Endothelial cell of umbilical vein (primary cell): ENCODE results near the gene ATP5PB.

Experiments
- EZH2 ChIP-seq: IDR thresholded peaks from 2 replicates; pipeline ENCODE4 v1.6.1; 2012; ENCODE audit warnings: borderline replicate concordance, low read depth, mild to moderate bottlenecking, moderate library complexity, low read length, inconsistent platforms; ENCODE audit not compliant: severe bottlenecking
- POLR2AphosphoS5 ChIP-seq: IDR thresholded peaks from 2 replicates; pipeline ENCODE4 v1.6.1; 2012; ENCODE audit warnings: low read depth, mild to moderate bottlenecking, control low read depth, low read length, moderate library complexity; ENCODE audit not compliant: insufficient read depth
- TF ChIP-seq, protein P1 (sequence below), 2 donors: IDR thresholded peaks; 1 replicate in 1 of 2; 2 replicates in 1 of 2; pipeline ENCODE4 v1.5.1; 2011; ENCODE audit warnings: low read length in 2 of 2, mild to moderate bottlenecking in 2 of 2, moderate library complexity in 2 of 2, control low read depth in 1 of 2, inconsistent platforms in 1 of 2, low read depth in 1 of 2; ENCODE audit not compliant: insufficient read depth in 1 of 2; ENCODE audit errors: extremely low read depth in 1 of 2
- TF ChIP-seq, protein P2 (sequence below): IDR thresholded peaks from 2 replicates; pipeline ENCODE4 v1.6.1; 2011; ENCODE audit not compliant: insufficient read depth, insufficient read length

DNA sequence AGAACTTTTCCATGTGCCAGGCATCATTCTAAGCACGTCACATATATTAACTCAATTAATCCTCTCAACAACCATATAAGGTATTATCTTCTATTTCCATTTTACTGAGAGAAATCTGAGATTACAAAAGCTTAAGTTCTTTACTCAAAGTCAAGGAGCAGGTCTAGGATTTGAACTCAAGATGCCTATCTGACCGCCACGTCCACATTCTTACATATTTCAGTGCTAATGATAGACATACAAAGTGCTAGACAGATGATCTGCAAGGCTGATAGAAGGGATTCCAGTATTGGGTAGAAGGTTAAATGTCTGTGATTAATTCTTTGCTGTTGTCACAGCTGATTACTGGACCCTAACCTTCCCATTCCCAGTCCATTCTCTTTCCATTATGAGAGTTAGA, 4.4 kb downstream of the ATP5PB start:
- TF ChIP-seq EZH2, result no peak
- TF ChIP-seq, protein P1, sequence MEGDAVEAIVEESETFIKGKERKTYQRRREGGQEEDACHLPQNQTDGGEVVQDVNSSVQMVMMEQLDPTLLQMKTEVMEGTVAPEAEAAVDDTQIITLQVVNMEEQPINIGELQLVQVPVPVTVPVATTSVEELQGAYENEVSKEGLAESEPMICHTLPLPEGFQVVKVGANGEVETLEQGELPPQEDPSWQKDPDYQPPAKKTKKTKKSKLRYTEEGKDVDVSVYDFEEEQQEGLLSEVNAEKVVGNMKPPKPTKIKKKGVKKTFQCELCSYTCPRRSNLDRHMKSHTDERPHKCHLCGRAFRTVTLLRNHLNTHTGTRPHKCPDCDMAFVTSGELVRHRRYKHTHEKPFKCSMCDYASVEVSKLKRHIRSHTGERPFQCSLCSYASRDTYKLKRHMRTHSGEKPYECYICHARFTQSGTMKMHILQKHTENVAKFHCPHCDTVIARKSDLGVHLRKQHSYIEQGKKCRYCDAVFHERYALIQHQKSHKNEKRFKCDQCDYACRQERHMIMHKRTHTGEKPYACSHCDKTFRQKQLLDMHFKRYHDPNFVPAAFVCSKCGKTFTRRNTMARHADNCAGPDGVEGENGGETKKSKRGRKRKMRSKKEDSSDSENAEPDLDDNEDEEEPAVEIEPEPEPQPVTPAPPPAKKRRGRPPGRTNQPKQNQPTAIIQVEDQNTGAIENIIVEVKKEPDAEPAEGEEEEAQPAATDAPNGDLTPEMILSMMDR (IDR thresholded peaks at IDR 0.05; ENCODE audit: extremely low read depth in 1 of 2, insufficient read depth in 1 of 2, low read depth in 1 of 2, low read length in 2 of 2), result no peak
- no peak for TF ChIP-seq POLR2AphosphoS5
- TF ChIP-seq, protein P2, sequence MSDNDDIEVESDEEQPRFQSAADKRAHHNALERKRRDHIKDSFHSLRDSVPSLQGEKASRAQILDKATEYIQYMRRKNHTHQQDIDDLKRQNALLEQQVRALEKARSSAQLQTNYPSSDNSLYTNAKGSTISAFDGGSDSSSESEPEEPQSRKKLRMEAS, result no peak
